Measurements from ENCODE around the gene HHATL. TPM values are rescaled to one million over a fixed set of nuclear protein-coding genes. Genes with fewer than 3 reads are reported as not detected.

The HHATL gene
- total RNA-seq, 2 donors from 2014 or later: not detected

- peaks cover 13% of the 10 kb centered on the region for H3K27me3 Mint-ChIP-seq
- no peak overlapping the region for H3K27ac Mint-ChIP-seq
- no peak for ATAC-seq
- H3K4me3 Mint-ChIP-seq: no peak overlapping the region
- no peaks in the 10 kb centered on the region for H3K36me3 Mint-ChIP-seq (ENCODE audit: low read depth)
- H3K4me1 Mint-ChIP-seq: no peaks in the 10 kb centered on the region
- no peaks in the 10 kb centered on the region for H3K9me3 ChIP-seq (ENCODE audit: control insufficient read depth, low read length, poor library complexity, severe bottlenecking)
- DNase-seq: no peak
Observed at GRCh38 chr3:42714171-42714852, 11.7 kb upstream of the HHATL start.

GRCh38 chr3:42713747-42714146 lies 11.1 kb upstream of the HHATL start:
- no peak for DNase-seq
- H3K27ac Mint-ChIP-seq: no peak overlapping the region
- no peak overlapping the region for H3K4me3 Mint-ChIP-seq
- ATAC-seq: no peak
- no peaks in the 10 kb centered on the region for H3K9me3 ChIP-seq (ENCODE audit: control insufficient read depth, low read length, poor library complexity, severe bottlenecking)
- H3K4me1 Mint-ChIP-seq: no peaks in the 10 kb centered on the region
- H3K27me3 Mint-ChIP-seq: peaks cover 18% of the 10 kb centered on the region
- H3K36me3 Mint-ChIP-seq (ENCODE audit: low read depth): no peaks in the 10 kb centered on the region

GRCh38 chr3:42712688-42713372 lies 10.2 kb upstream of the HHATL start:
- no peaks in the 10 kb centered on the region for H3K9me3 ChIP-seq (ENCODE audit: control insufficient read depth, low read length, poor library complexity, severe bottlenecking)
- H3K27me3 Mint-ChIP-seq: peaks cover 18% of the 10 kb centered on the region
- no peak for ATAC-seq
- no peak overlapping the region for H3K27ac Mint-ChIP-seq
- H3K36me3 Mint-ChIP-seq (ENCODE audit: low read depth): no peaks in the 10 kb centered on the region
- H3K4me1 Mint-ChIP-seq: no peaks in the 10 kb centered on the region
- H3K4me3 Mint-ChIP-seq: no peak overlapping the region
- DNase-seq: no peak

- no peak overlapping the region for H3K27ac Mint-ChIP-seq
- H3K36me3 Mint-ChIP-seq (ENCODE audit: low read depth): no peaks in the 10 kb centered on the region
- ATAC-seq (no peak), DNase-seq (no peak)
- peaks cover 23% of the 10 kb centered on the region for H3K27me3 Mint-ChIP-seq
- no peak overlapping the region for H3K4me3 Mint-ChIP-seq
- no peaks in the 10 kb centered on the region for H3K9me3 ChIP-seq (ENCODE audit: control insufficient read depth, low read length, poor library complexity, severe bottlenecking)
- no peaks in the 10 kb centered on the region for H3K4me1 Mint-ChIP-seq
Observed at GRCh38 chr3:42712344-42712648, 9.7 kb upstream of the HHATL start.

GRCh38 chr3:42711491-42712343 lies 9.1 kb upstream of the HHATL start:
- DNase-seq (peak in 1 of 3 donors; percentile 6), ATAC-seq (no peak)
- H3K4me3 Mint-ChIP-seq: no peak overlapping the region

GRCh38 chr3:42710323-42711021 lies 7.9 kb upstream of the HHATL start:
- no peaks in the 10 kb centered on the region for H3K36me3 Mint-ChIP-seq (ENCODE audit: low read depth)
- peaks cover 2% of the 10 kb centered on the region for H3K4me1 Mint-ChIP-seq
- H3K27me3 Mint-ChIP-seq: peaks cover 25% of the 10 kb centered on the region
- no peak overlapping the region for H3K27ac Mint-ChIP-seq
- ATAC-seq (no peak), DNase-seq (peak in 1 of 3 donors; percentile 0)
- no peaks in the 10 kb centered on the region for H3K9me3 ChIP-seq (ENCODE audit: control insufficient read depth, low read length, poor library complexity, severe bottlenecking)
- H3K4me3 Mint-ChIP-seq: no peak overlapping the region

More at GRCh38 chr3:42711491-42712343, 9.1 kb upstream of the HHATL start:
- no peaks in the 10 kb centered on the region for H3K9me3 ChIP-seq (ENCODE audit: control insufficient read depth, low read length, poor library complexity, severe bottlenecking)
- Mint-ChIP-seq H3K36me3 (ENCODE audit: low read depth) (no peaks in the 10 kb centered on the region), H3K27ac (no peak overlapping the region), H3K27me3 (peaks cover 25% of the 10 kb centered on the region), H3K4me1 (no peaks in the 10 kb centered on the region)

GRCh38 chr3:42709621-42710020 lies 7.0 kb upstream of the HHATL start:
- Mint-ChIP-seq H3K27ac (no peak overlapping the region), H3K4me3 (no peak overlapping the region), H3K36me3 (ENCODE audit: low read depth) (no peaks in the 10 kb centered on the region), H3K27me3 (peaks cover 25% of the 10 kb centered on the region), H3K4me1 (peaks cover 2% of the 10 kb centered on the region)
- DNase-seq (peak in 1 of 3 donors; percentile 3), ATAC-seq (no peak)
- H3K9me3 ChIP-seq (ENCODE audit: control insufficient read depth, low read length, poor library complexity, severe bottlenecking): no peaks in the 10 kb centered on the region

- H3K36me3 Mint-ChIP-seq (ENCODE audit: low read depth): no peaks in the 10 kb centered on the region
- peaks cover 2% of the 10 kb centered on the region for H3K4me1 Mint-ChIP-seq
- no peaks in the 10 kb centered on the region for H3K9me3 ChIP-seq (ENCODE audit: control insufficient read depth, low read length, poor library complexity, severe bottlenecking)
- ATAC-seq (no peak), DNase-seq (no peak)
- no peak overlapping the region for H3K27ac Mint-ChIP-seq
- peaks cover 18% of the 10 kb centered on the region for H3K27me3 Mint-ChIP-seq
- H3K4me3 Mint-ChIP-seq: no peak overlapping the region
Observed at GRCh38 chr3:42708611-42709151, 6.1 kb upstream of the HHATL start.

- ATAC-seq: no peak
Observed at GRCh38 chr3:42707620-42708355, 5.2 kb upstream of the HHATL start.

GRCh38 chr3:42706721-42707619 lies 4.4 kb upstream of the HHATL start:
- no peak overlapping the region for H3K4me3 Mint-ChIP-seq
- peaks cover 2% of the 10 kb centered on the region for H3K4me1 Mint-ChIP-seq
- H3K27me3 Mint-ChIP-seq: peaks cover 18% of the 10 kb centered on the region
- H3K36me3 Mint-ChIP-seq (ENCODE audit: low read depth): no peaks in the 10 kb centered on the region
- no peak overlapping the region for H3K27ac Mint-ChIP-seq
- no peak for ATAC-seq
- DNase-seq: no peak
- H3K9me3 ChIP-seq (ENCODE audit: control insufficient read depth, low read length, poor library complexity, severe bottlenecking): no peaks in the 10 kb centered on the region

More at GRCh38 chr3:42707620-42708355, 5.2 kb upstream of the HHATL start:
- Mint-ChIP-seq H3K4me1 (peaks cover 2% of the 10 kb centered on the region), H3K27me3 (peaks cover 18% of the 10 kb centered on the region), H3K27ac (no peak overlapping the region), H3K36me3 (ENCODE audit: low read depth) (no peaks in the 10 kb centered on the region), H3K4me3 (no peak overlapping the region)
- no peak for DNase-seq
- H3K9me3 ChIP-seq (ENCODE audit: control insufficient read depth, low read length, poor library complexity, severe bottlenecking): no peaks in the 10 kb centered on the region

- Mint-ChIP-seq H3K27ac (no peak overlapping the region), H3K4me3 (no peak overlapping the region), H3K4me1 (peaks cover 5% of the 10 kb centered on the region), H3K27me3 (peaks cover 18% of the 10 kb centered on the region), H3K36me3 (ENCODE audit: low read depth) (no peaks in the 10 kb centered on the region)
- ATAC-seq: no peak
- no peaks in the 10 kb centered on the region for H3K9me3 ChIP-seq (ENCODE audit: control insufficient read depth, low read length, poor library complexity, severe bottlenecking)
- no peak for DNase-seq
Observed at GRCh38 chr3:42705962-42706585, 3.5 kb upstream of the HHATL start.
